ENCODE data around the gene LMAN1.
A peak's percentile ranks its signal among the peaks of the same experiment; 100 is the strongest.

Gene LMAN1

DNA sequence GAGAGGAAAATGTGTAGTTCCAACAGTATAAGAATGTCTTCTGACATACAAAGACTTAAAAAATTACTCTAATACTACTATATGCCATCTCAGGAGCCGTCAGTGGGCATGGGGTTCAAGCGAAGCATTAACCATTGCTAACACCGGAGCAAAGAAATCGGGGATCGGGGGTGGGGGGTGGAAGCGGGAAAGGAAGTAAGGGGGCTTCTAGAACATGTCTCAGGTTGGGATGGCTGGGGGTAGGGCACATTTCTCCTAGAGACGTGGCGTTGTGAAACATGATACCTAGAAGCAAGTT is 702 bp downstream of the LMAN1 start:
- no peak for DNase-seq

DNA sequence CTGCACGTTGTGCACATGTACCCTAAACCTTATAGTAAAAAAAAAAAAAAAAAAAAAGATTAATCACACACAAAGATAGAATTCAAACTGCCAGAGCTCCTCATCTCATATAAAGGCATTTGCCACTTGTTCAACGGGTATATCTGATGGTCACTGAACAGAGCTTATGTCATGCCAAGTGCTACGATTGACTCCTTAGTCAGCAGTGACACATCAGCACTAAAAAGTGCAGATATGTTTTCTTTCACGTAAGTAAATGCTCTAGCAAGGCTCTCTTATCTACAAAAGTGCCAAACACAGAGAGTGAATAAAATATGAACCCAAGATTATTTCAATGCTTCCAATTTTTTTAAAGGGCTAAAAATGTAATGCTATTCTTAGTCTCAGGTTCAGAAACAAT is 1.1 kb downstream of the LMAN1 start:
- no peak for DNase-seq

DNA sequence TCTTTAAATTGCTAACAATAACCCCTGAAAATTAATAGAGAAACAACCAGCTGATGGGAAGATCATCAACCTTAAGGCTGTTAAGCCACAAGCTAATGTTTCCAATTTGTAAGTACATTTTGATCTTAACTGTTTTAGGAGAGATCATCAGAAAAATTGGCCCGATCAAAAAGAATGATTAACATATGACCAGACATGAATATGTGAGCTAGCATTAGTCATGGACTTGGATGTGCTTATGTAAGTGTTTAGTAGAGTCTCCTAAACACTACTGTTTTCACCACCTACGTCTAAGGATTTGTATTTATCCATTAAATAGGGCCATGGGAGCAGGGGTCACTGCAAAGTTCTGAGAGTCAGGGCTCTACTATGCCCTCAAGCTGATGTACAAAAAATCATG is 4.3 kb downstream of the LMAN1 start:
- DNase-seq, result no peak

DNA sequence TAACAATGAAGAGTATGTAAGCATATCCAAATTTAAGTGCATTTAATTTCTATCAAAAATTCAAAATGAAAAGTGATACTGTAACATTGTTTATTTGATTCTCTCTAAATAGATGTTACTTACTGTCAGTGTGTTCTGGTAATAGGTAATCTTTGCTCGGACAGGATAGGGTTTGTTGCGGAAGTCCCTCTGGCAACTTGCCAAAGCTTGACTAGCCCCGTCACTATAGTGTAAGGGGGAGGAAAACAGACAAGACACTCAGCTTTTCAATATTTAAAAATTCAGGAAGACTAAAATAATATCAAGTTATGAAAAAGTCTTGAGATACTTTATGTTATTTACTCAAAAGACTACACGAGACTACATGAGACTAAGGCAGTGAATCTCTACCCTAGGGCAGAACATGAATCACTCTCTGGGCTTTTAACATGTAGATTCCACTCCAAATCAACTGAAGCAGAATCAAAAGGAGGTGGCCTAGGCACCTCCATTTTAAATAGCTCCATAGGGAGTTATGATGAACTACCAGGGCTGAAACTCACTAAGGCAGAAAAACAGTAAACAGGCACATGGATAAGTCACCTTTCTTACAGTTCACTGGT is 5.9 kb downstream of the LMAN1 start:
- no peak for DNase-seq

DNA sequence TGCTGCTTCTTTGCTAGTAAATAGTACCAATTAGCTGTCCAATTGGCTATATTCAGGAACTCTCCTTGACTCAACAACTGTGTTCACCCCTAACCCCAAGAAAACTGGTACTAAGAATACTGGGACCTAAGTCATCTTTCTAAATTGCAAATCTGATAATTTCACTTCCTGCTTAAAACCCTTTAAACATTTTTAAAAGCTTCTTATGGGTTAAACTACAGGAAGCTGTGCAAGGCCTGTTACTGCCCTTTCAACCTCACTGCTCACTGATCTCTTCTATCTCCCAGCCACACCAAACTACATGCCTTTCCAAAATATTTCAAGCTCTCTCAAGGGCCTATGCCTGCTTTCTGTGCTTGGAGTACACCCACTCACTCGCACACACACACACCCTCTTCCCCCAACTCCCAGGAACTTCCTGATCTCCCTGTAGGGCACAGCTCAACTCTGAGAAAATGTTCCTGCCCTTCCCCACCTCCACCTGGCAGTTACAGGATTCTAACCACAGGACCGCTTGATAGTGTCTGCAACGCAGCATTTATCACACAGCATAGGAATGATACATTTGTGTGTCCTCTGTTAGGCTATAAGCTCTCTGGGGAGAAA is 6.7 kb downstream of the LMAN1 start:
- no peak for DNase-seq

DNA sequence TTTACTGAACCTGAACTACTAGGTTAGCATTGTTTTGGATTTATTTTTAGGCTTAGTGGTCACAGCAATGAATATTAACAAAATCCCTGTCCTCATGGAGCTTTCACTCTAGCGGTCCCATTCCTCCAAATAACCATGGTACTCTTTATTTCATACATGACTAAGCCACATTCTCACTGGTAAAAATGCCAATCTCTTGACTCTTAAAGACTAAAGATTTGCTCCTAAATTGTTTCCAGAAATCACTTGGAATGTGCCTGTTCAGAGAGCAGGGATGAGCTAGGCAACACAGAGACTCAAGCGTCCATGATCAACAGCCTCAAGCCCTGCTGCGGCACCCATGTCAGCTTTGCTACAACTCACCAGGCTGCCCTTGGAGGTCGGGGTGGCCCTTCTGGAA is 13.5 kb downstream of the LMAN1 start:
- no peak for DNase-seq

DNA sequence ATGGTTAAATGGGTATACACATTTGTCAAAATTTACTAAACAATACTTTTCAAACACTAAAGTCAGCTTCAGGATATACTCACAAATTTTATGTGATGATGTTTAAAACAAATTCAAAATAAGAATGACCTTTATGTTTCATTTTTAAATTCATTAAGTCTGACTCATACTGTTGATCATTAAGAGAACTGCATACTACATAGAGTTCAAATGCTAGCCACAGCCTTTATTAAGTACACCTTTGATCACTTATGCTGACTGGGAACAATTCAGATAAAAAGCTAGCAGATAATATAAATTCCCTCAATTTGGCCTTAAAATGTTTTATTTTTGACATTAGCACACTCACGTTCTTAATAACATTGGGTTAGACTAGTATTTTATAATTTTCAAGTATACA is 14.1 kb downstream of the LMAN1 start:
- DNase-seq, result no peak

DNA sequence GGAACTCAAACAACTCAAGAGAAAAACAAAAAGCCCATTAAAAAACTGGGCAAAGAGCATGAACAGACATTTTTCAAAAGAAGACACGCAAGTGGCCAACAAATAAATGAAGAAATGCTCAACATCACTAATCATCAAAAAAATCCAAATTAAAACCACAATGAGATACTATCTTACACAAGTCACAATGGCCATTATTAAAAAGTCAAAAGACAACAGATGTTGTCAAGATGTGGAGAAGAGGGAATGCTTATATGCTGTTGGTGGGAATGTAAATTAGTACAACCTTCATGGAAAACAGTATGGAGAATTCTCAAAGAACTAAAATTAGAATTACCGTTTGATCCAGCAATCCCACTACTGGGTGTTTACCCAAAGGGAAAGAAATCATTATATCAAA is 15.1 kb downstream of the LMAN1 start:
- DNase-seq, result no peak

DNA sequence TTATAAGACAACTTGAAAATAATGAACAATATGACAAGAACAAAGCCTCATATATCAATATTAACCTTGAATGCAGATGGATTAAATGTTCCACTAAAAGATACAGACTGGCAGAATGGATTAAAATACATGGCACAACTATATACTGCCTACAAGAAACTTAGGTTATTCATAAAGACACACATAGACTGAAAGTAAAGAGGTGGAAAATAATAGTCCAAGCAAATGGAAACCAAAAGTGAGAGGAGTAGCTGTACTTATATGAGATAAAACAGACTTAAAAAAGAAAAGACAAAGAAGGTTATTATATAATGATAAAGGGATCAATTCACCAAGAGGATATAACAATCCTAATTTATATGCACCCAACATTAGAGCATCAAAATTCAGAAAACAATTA is 18.2 kb downstream of the LMAN1 start:
- DNase-seq, result no peak

DNA sequence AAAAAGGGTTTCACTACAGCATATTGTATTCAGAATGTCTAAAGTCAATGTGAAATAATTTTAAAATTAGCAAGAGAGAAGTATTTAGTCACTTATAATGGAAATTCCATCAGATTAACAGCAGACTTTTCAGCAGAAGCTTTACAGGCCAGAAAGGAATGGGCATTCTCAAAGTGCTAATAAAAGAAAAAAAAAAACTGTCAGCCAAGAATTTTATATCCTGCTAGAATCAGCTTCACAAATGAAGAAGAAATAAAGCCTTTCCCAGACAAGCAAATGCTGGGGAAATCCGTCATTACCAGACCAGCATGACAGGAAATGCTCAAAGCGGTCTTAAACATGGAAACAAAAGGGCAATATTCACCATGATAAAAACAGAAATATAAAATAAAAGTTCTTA is 18.8 kb downstream of the LMAN1 start:
- no peak for DNase-seq

DNA sequence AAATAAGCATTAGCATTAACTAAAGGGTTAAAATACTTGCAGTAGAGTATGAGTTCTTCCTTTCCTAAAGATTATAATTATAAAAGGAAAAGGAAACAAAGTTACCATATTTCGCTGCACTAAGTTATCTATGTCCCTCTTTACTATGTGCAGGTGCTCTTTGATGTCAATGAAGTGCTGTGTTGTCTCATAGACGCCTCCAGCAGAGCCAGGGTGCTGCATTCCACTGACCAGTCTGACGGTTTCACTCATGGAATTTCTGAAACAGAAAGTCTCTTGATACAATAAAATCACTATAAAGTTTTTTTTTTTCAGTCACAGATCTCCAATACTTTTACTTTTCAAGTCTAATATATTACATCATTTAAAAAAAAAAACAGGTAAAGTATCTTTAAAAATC is 26.1 kb downstream of the LMAN1 start:
- no peak for DNase-seq

DNA sequence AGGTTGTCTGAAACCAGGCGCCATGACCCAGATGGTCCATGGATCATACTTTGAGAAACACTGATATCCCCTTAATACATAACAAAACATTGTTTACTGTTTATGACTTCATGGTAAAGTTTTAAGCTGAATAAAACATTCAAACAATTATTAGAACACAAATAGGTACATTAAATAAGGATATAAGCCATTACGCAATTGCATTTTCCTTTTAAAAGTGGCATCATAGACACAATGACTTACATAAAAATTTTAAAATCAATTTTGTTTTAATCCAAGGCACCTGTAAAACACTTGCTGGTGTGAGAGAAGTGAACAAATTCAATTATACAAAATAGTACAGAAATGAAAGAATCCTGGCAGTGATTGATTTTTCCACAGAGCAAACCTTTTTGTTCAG is 30.4 kb downstream of the LMAN1 start:
- no peak for DNase-seq

DNA sequence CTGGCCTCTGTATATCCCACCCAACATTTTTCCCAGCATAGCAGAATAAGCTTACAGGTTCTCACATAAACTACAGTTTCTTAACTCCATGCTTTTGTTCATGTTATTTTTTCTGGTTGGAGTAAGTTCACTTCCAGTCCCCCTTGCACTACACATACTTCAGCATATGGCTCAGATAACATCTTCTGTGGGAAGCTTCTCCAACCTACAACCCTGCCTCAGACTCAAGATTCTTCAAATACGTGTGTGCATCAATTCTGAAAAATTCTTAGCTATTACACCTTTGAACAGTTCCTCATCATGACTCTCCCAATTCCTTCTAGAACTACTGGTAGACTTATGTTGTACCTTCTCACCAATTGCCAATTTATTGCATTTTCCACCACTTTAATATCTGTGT is 33.1 kb downstream of the LMAN1 start:
- no peak for DNase-seq

DNA sequence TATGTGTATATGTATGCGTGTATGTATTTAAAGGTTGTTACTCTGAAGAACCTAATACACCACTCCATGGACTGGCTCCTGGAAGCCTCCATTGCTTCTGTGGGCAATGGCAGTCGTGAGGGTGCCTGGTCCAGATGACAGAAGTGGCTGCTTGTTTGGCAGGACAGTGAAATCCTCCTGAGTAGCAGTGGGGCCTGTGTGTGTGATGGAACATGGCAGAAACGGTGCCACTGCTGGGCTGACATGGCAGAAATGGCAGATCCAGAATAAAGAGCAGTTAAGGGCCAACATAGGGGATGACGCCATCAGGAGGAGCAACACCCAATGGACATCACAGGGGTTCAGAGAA is 34.5 kb downstream of the LMAN1 start:
- DNase-seq, result no peak

DNA sequence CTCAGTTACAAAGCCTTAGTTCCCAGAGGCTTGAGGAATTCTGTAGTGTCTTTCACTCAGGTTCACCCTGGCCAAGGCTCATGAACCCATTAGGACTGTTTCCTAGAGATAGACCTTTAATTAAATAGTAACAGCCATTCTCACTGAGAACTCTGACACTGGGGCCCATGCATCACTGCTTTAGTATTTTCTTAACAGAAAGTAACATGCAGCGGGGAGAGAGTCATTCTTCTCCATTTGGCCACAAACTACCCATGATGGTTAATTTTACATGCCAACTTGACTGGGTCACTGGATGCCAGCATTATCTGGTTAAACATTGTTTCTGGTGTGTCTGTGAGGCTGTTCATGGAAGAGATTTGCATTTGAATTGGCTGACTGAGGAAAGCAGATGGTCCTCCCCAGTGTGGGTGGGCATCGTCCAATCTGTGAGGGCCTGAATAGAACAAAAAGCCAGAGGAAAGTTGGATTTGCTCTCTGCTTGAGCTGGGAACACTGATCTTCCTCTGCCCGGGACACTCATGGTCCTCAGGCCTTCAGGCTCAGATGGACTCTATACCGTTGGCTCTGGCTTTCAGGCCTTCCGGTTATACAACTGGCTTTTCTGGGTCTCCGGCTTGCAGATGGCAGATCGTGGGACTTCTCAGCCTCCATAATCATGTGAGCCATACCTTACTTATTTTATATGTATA is 35.0 kb downstream of the LMAN1 start:
- no peak for DNase-seq

DNA sequence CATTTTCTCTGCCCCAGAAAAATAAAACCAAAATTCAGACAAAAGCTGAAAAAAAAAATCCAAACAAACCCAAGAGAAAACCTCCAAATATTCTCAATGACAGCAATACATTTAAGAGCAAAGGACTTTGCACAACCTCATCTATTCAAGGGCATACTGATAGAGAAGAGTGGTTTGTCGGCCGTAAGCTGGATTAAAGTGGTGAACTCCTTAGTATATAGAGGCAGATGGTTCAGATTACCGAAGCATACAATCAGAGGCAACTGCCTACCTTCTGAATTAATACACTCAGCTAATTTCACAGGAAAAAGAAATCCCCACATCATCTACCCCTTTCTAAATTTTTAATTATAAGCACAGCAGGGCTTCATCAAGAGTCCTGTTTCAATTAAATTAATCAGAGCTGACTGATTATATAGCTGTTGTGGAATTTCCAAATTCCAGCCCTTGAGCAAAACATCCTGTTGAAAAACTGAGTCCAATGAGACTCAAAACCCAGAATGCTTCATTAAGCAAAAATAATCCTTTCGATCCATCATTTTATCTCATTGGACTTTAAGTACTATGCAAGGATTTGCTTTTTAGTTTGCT is 40.5 kb downstream of the LMAN1 start, which contains the start of gene CPLX4:
Gene CPLX4 (minus strand): TSS at position 190 of the 591 bp plus-strand sequence. CDS start 187 bp downstream, at position 3.
- no peak for DNase-seq

DNA sequence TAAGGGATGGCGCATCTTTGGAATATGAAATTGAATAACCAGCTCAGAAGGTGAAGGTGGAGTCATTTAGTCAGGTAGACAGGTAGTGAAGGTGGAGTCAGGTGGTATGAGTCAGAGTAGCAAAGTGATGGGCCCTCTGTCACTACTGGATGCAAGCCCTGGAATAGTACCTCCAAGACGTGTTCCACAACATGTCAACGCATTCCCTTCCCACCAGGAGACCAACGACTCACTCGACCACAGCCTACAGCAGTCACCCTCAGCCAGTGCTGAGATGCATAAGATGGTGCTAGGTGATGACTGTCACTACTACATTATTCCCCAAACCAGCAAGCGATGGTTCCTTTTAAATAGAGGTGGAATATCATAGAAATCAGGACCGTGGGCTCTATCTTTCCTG is 47.4 kb downstream of the LMAN1 start:
- DNase-seq, result no peak

DNA sequence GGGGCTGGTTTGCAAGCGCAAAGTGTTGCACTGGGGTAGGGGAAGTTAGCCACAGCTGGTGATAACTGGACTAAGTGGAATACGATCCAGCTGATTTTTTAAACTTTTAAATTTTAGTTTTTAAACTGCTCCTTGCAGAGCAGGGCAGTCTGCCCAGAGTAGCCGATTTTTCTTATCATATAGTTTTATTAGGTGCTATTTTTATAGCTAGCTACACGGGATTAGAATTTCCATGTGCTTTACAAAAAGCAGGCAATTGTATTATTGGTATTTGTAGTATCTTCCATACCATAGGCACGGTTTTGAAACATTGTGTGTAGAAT is 50.2 kb downstream of the LMAN1 start:
- no peak for DNase-seq

DNA sequence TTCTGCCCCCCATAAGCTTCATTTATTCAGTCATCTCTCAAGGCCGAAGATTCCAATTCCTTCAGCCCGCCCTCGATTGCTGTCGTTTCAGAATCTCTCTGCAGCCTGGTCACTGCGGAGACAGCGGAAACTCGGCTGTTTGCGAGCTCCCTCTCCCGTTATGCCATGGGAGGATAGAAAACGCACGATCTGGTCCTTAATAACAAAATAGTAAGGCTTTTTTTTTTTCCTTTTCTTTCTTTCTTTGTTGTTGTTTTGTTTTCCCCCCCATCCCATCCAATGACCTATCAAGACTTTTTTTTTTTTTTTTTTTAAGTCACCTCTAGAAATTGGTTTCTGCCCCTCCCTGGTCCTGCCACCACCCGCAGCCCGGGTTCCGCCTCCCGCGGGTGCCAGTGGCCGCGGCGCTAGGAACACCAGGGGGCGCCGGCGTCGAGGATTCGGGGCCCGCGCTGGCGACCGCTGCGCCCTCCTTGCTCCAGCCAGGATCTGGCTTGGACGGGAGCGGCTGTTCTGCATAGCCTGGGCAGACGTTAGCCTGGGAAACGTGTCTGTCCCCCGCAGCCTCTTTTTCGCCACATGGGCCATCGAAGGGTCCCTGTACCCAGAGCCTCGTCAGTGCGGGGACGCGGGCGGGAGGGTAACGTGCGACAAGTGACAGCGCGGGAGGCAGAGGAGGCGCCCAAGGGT is 50.7 kb downstream of the LMAN1 start:
- DNase-seq, result peak; percentile 76

DNA sequence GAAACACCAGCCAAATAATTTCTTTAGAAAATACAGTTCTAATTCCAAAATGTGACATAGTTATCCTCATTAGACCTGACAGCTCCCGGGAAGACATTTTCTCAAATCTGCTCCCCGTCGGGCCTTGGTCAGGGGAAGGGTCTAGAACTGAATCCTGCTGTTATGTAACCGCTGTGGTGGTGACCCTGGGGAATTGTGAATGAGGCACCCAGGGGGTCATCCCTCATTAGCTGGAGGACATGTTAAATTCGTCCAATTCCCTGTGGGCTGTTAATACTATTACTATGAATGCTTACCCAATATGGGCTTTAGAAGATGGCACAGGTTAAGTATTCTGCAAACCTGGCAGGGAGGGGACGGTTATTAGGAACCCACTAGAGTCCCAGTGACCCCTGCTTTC is 52.4 kb downstream of the LMAN1 start:
- DNase-seq, result no peak

DNA sequence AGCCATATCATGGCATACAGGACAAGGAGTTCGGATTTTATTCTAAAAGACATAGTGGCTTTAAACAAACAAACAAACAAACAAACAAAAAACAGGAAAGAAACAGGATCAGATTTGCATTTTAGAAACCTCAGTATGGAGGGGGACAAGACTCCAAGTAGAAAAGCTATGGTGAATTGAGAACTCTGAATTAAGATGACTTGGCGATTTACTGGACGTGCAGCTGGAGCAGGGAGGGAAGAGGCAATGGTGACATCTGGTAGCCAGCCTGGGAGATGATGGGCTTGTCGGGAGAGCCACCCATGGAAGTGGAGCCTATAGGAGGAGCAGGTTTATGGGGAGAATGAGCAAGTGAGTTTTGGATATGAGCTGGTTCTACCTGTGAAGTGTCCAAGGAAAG is 53.8 kb downstream of the LMAN1 start:
- DNase-seq, result no peak

DNA sequence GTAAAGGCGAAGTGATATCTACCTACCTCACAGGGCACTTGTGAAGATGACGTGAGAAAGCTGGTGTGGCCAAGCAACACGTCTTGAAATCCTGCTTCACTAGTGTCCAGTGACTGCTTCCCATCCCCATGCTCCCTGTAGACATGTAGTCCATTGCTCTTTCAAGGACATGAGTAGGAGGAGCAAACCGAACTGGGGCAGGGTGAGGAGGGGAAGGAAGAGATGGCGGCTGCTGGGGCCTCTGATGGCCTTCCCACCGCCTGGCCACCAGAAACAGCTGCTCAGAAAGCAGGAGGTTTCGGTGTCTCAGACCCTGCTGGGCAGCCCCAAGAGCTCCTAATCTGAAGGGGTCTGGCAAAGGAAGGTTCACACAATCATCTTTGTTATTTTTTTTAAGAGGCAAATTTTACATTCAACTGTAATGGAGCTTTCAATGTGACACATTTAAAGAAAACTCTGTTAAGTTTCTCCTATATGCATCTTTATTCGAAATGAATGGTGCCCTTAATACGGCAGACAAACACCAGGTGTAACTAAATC is 55.3 kb downstream of the LMAN1 start:
- no peak for DNase-seq

DNA sequence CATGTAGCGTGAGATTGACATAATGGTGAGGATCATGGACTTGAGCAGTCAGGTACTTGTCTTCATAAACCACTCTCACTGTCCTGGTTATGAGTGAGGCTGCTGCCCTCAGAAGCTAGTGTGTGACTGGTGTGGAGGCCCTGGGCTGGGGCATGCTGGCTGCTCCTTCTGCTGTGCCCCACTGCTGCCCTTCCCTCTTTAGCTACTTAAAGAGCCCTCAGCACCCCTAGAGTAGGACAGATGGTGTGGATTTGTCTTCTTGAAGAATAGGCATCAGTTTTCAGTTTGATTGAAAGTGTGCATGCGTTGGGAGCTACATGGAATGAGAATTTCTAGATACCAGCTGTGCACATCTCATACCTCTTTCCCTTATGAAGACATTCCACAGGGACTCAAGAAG is 56.1 kb downstream of the LMAN1 start:
- no peak for DNase-seq

DNA sequence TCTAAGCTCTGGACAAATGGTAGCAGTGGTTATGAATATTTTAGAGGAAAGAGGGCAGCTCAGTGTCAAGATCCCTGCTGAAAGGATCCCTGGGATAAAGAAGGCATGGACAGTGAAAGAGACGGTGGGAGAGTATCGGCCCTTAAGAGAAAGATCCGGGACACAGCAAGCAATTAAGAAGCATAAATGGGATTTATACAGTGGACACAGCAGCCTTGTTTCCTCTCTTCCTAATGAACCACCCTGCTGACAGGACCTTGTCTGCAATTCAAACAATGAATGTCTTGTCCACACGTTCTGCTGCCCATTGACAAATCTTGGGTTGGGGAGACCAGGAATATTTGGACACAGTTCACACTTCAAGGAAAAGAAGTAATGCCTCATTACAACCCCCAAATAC is 57.1 kb downstream of the LMAN1 start:
- DNase-seq, result no peak
